Suprapubic skin (tissue), 4 donors: Measurements from ENCODE around the gene MAML1. TPM values are rescaled to one million over a fixed set of nuclear protein-coding genes. Genes with fewer than 3 reads are reported as not detected.

Source experiments
- DNase-seq, 2 donors: peaks; one replicate each; pipeline ENCODE4 v3.0.0-alpha.2; 2019; ENCODE audit warnings: low spot score in 2 of 2
- H3K27ac ChIP-seq: fragments of 200-600 bp; sonication (generic); one replicate; pipeline ENCODE4 v1.5.1; 2019
- H3K27me3 ChIP-seq: fragments of 200-600 bp; sonication (generic); one replicate; pipeline ENCODE4 v1.5.1; 2019
- H3K36me3 ChIP-seq: fragments of 200-600 bp; sonication (generic); one replicate; pipeline ENCODE4 v1.5.1; 2019
- H3K4me1 ChIP-seq: fragments of 200-600 bp; sonication (generic); one replicate; pipeline ENCODE4 v1.5.1; 2019
- H3K4me3 ChIP-seq: fragments of 200-600 bp; sonication (generic); one replicate; pipeline ENCODE4 v1.5.1; 2019; ENCODE audit warnings: mild to moderate bottlenecking
- H3K9me3 ChIP-seq: fragments of 200-600 bp; sonication (generic); one replicate; pipeline ENCODE4 v1.5.1; 2019
- EP300 ChIP-seq: sonication (generic); formaldehyde crosslinking; IDR thresholded peaks from one replicate; pipeline ENCODE4 v1.6.1; 2017; ENCODE audit warnings: antibody characterized with exemption
- POLR2A ChIP-seq, 2 donors: fragments of 450-650 bp; IDR thresholded peaks; one replicate each; pipeline ENCODE4 v1.6.1; 2017; ENCODE audit warnings: antibody characterized with exemption in 2 of 2, mild to moderate bottlenecking in 2 of 2, moderate library complexity in 2 of 2
- POLR2AphosphoS5 ChIP-seq, 3 donors: sonication (generic); formaldehyde crosslinking; IDR thresholded peaks; one replicate each; pipeline ENCODE4 v1.6.1; 2017; ENCODE audit warnings: antibody characterized with exemption in 3 of 3
- WGBS: methylation state at CpG from one replicate; pipeline ENCODE4 v1.1.5; 2018; 5-methylcytosine and 5-hydroxymethylcytosine counted together
- total RNA-seq, 4 donors: library from RNA; depleted of rRNA; stranded (reverse); fragments of >200 nt; gene quantifications; one replicate each; pipeline ENCODE4 v1.1.0, GENCODE V29; 2016
- TF ChIP-seq, protein P1 (sequence below), 2 donors: fragments of 200-600 bp in 1 of 2; fragments of 450-650 bp in 1 of 2; sonication (generic) in 1 of 2; IDR thresholded peaks; one replicate each; pipeline ENCODE4 v1.5.1; 2016 to 2019; ENCODE audit warnings: antibody characterized with exemption in 2 of 2, mild to moderate bottlenecking in 1 of 2, moderate library complexity in 1 of 2

MAML1 gene
- total RNA-seq, 4 donors from 2014 or later, result 26.5 to 45.0 (median 38.6) TPM

GRCh38 chr5:179814090-179814489, 81.5 kb downstream of the MAML1 start:
- 83% methylated on average over 3 of the region's 3 CpGs for WGBS
- H3K4me1 ChIP-seq, result peaks cover 26% of the 10 kb centered on the region
- TF ChIP-seq POLR2AphosphoS5 (IDR thresholded peaks at IDR 0.05) (no peak), EP300 (no peak), POLR2A (IDR thresholded peaks at IDR 0.05) (no peak)
- TF ChIP-seq, protein P1, sequence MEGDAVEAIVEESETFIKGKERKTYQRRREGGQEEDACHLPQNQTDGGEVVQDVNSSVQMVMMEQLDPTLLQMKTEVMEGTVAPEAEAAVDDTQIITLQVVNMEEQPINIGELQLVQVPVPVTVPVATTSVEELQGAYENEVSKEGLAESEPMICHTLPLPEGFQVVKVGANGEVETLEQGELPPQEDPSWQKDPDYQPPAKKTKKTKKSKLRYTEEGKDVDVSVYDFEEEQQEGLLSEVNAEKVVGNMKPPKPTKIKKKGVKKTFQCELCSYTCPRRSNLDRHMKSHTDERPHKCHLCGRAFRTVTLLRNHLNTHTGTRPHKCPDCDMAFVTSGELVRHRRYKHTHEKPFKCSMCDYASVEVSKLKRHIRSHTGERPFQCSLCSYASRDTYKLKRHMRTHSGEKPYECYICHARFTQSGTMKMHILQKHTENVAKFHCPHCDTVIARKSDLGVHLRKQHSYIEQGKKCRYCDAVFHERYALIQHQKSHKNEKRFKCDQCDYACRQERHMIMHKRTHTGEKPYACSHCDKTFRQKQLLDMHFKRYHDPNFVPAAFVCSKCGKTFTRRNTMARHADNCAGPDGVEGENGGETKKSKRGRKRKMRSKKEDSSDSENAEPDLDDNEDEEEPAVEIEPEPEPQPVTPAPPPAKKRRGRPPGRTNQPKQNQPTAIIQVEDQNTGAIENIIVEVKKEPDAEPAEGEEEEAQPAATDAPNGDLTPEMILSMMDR (IDR thresholded peaks at IDR 0.05), result no peak
- H3K9me3 ChIP-seq, result no peaks in the 10 kb centered on the region
- H3K36me3 ChIP-seq, result peaks cover 4% of the 10 kb centered on the region
- H3K27ac ChIP-seq, result no peak overlapping the region
- H3K4me3 ChIP-seq, result no peak overlapping the region
- DNase-seq, result no peak
- no peaks in the 10 kb centered on the region for H3K27me3 ChIP-seq

GRCh38 chr5:179815491-179816249, 83.0 kb downstream of the MAML1 start:
- Histone ChIP-seq H3K4me3 (no peak overlapping the region), H3K27me3 (no peaks in the 10 kb centered on the region), H3K36me3 (peaks cover 4% of the 10 kb centered on the region), H3K9me3 (no peaks in the 10 kb centered on the region), H3K4me1 (peaks cover 41% of the 10 kb centered on the region), H3K27ac (no peak overlapping the region)
- DNase-seq, result no peak
- 95% methylated on average over 20 of the region's 21 CpGs for WGBS
- TF ChIP-seq POLR2A (IDR thresholded peaks at IDR 0.05) (no peak), POLR2AphosphoS5 (IDR thresholded peaks at IDR 0.05) (no peak), EP300 (no peak)
- TF ChIP-seq, protein P1 (IDR thresholded peaks at IDR 0.05), result no peak

- 58% methylated on average over 22 of the region's 23 CpGs for WGBS
- Histone ChIP-seq H3K27me3 (no peaks in the 10 kb centered on the region), H3K36me3 (peaks cover 4% of the 10 kb centered on the region), H3K4me3 (peak overlapping the region; percentile 53), H3K4me1 (peaks cover 41% of the 10 kb centered on the region), H3K9me3 (no peaks in the 10 kb centered on the region), H3K27ac (no peak overlapping the region)
- TF ChIP-seq, protein P1 (IDR thresholded peaks at IDR 0.05), result no peak
- no peak for TF ChIP-seq POLR2A (IDR thresholded peaks at IDR 0.05)
- TF ChIP-seq POLR2AphosphoS5 (IDR thresholded peaks at IDR 0.05), result no peak
- TF ChIP-seq EP300, result no peak
- DNase-seq, result peak in 1 of 2 donors; percentile 68
Observed at GRCh38 chr5:179816401-179816795, 83.8 kb downstream of the MAML1 start.

DNA sequence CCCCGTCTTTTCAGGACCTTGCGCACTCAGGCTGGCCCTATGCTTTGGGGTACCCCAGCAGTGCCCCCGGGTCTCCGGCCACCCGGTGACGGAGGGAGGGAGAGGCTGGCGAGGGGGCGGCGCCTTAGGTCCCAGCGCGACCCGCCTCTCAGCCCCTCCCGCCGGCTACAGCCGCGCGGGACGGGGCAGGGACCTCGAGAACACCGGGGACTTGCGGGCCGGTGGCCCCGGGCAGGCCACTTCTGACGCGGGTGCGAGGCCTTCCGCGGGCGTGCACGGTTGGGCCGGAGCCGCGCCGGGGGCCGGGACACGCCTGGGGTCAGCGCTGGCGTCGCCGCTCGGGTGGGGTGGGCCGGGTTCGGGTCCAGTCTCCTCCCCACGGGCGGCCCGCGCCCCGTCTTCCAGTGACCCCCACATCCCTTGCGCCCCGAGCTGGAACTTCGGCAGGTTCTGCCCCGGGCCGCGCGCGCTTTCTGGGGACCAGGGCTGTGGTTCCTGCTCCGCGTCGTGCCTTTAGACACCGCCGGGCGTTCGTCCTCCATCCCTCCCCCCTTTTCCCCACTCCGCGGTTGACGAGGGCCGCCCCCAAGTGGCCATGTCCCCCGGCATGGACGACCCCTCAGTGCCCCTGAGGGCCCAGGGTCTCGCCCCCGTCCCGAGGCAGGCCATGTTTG, 84.3 kb downstream of the MAML1 start:
- peak overlapping the region; percentile 14 for H3K27ac ChIP-seq
- H3K27me3 ChIP-seq, result no peaks in the 10 kb centered on the region
- WGBS, result 2% methylated on average over 9 of the region's 72 CpGs
- peaks cover 42% of the 10 kb centered on the region for H3K4me1 ChIP-seq
- peak overlapping the region; percentile 53 for H3K4me3 ChIP-seq
- peak in 1 of 2 donors; percentile 75 for DNase-seq
- TF ChIP-seq, protein P1 (IDR thresholded peaks at IDR 0.05), result no peak
- TF ChIP-seq EP300 (no peak), POLR2A (IDR thresholded peaks at IDR 0.05) (no peak), POLR2AphosphoS5 (IDR thresholded peaks at IDR 0.05) (no peak)
- peaks cover 4% of the 10 kb centered on the region for H3K36me3 ChIP-seq
- H3K9me3 ChIP-seq, result no peaks in the 10 kb centered on the region

DNA sequence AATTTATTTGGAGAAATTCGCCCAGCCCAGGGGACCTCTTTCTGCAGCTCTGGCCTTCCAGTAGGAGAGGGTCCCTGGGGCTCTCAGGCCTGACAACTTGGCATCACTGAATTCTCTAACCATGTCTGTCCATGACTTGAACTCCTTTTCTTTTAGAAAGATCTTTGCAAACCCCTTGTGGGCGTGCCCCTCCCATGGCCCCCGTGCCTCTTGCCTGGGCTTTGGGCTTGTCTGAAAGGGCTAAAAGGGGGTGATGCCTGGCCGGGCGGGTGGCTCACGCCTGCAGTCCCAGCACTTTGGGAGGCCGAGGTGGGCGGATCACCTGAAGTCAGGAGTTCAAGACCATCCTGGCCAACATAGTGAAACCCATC, 84.8 kb downstream of the MAML1 start:
- Histone ChIP-seq H3K4me1 (peaks cover 47% of the 10 kb centered on the region), H3K4me3 (peak overlapping the region; percentile 53), H3K27me3 (no peaks in the 10 kb centered on the region), H3K36me3 (peaks cover 4% of the 10 kb centered on the region), H3K27ac (peak overlapping the region; percentile 14), H3K9me3 (no peaks in the 10 kb centered on the region)
- DNase-seq, result no peak
- 76% methylated on average over 8 of the region's 8 CpGs for WGBS
- TF ChIP-seq EP300, result no peak
- TF ChIP-seq POLR2AphosphoS5 (IDR thresholded peaks at IDR 0.05), result no peak
- TF ChIP-seq, protein P1 (IDR thresholded peaks at IDR 0.05), result no peak
- TF ChIP-seq POLR2A (IDR thresholded peaks at IDR 0.05), result no peak
